Coronary artery (tissue), 2 donors: Measurements from ENCODE around the gene EFEMP1.

ENCODE experiments used
- DNase-seq: peaks from one replicate; pipeline ENCODE4 v3.0.0-alpha.2; 2017; ENCODE audit warnings: low spot score
- H3K27ac ChIP-seq, 2 donors: fragments of 200-600 bp; sonication (generic); one replicate each; pipeline ENCODE4 v1.5.1; 2016 to 2019
- H3K4me3 ChIP-seq: fragments of 200-600 bp; sonication (generic); 2 replicates; pipeline ENCODE4 v1.5.1; 2016; ENCODE audit warnings: mild to moderate bottlenecking, moderate library complexity
- CTCF ChIP-seq: fragments of 200-600 bp; sonication (generic); IDR thresholded peaks from one replicate; pipeline ENCODE4 v1.5.1; 2019; ENCODE audit warnings: antibody characterized with exemption

Gene EFEMP1

GRCh38 chr2:55846426-55846825 lies 77.2 kb downstream of the EFEMP1 start:
- DNase-seq, result no peak
- no peak for TF ChIP-seq CTCF
- H3K27ac ChIP-seq, result no peak overlapping the region
- no peak overlapping the region for H3K4me3 ChIP-seq

GRCh38 chr2:55844986-55845385 lies 78.6 kb downstream of the EFEMP1 start:
- Histone ChIP-seq H3K27ac (no peak overlapping the region), H3K4me3 (no peak overlapping the region)
- no peak for TF ChIP-seq CTCF
- no peak for DNase-seq

- Histone ChIP-seq H3K4me3 (no peak overlapping the region), H3K27ac (no peak overlapping the region)
- TF ChIP-seq CTCF, result no peak
- no peak for DNase-seq
These were observed 79.6 kb downstream of the EFEMP1 start for GRCh38 chr2:55843994-55844345.

DNA sequence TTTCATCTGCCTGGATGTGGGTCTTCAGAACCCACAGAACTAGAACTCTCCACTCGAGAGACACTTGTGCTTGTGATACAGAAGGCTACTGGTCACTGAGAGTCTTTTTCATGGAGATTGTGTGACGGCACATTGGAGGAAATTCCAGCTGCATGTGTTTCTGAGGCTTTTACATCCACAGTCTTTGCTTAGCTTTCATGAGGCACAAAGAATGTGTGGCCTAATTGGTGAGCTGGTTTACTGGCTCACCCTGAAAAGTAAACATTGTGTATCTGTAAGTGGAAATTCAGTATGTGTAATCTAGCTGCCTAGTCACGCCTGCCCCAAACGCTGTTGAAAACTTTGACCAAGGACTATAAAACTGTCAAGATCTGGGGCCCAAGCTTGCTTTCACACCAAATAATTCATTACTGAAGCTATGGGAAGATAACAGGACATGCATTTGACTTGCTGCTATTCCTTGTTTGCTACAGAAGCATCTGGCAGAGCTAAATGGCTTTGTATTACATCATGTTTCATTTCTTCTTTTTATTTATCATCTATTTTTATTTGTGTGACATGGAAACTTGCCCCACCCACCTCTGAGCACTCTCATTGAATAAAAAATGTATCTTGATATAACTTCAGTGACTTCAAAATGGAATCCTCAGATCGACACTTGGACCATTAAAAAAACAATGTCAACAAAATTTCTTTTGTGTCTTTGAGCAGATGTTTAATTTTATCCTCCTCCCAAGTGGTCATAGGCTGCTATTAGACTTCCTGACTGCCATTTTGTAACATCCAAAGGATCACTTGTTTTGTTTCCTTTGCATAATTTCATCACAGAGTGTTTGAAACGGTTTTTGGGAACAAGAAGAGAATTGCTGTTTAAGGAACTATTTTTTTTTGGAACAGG lies 80.2 kb downstream of the EFEMP1 start:
- no peak overlapping the region for H3K4me3 ChIP-seq
- DNase-seq, result no peak
- H3K27ac ChIP-seq, result peak overlapping the region in 1 of 2 donors; percentile 53
- TF ChIP-seq CTCF, result no peak

GRCh38 chr2:55842046-55842445 lies 81.5 kb downstream of the EFEMP1 start:
- no peak overlapping the region for H3K27ac ChIP-seq
- no peak for DNase-seq
- TF ChIP-seq CTCF, result no peak
- no peak overlapping the region for H3K4me3 ChIP-seq

GRCh38 chr2:55840460-55840859 lies 83.1 kb downstream of the EFEMP1 start:
- Histone ChIP-seq H3K27ac (no peak overlapping the region), H3K4me3 (no peak overlapping the region)
- no peak for DNase-seq
- no peak for TF ChIP-seq CTCF

DNA sequence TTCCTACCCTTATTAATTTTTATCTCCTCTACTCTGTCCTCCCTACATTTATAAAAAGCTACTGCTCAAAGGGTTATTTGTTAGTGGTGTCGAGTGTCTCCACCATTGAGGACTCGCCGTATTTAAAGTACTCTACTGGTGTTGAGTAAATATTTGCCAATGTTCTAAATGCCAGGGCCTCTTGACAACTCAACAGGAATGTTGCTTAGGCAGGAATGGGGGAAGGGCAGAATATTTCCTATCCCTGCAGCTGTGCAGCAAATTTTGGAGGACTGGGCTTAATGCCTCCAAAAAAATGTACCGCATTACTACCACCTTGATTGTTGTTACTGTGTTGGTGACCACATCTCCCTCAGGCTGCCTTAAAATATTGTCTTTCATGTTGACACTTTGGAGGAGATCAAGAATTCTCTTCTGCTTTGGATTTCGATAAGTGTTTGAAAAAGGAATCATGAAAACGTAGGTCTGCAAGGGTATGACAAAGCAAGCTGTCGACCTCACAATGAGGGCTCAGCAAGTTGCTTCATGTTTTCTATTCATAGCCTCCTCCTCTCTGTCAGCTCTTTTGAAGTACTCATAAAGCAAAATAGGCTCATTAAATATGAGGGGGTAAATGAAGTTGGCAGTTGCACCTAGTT lies 84.3 kb downstream of the EFEMP1 start:
- no peak for TF ChIP-seq CTCF
- DNase-seq, result no peak
- Histone ChIP-seq H3K4me3 (no peak overlapping the region), H3K27ac (peak overlapping the region in 1 of 2 donors; percentile 47)
